ENCODE results near the gene SORCS2. TPM values are rescaled to one million over a fixed set of nuclear protein-coding genes. Genes with fewer than 3 reads are reported as not detected.

The SORCS2 gene
- total RNA-seq, 1 donor from 2014 or later = not detected

DNA sequence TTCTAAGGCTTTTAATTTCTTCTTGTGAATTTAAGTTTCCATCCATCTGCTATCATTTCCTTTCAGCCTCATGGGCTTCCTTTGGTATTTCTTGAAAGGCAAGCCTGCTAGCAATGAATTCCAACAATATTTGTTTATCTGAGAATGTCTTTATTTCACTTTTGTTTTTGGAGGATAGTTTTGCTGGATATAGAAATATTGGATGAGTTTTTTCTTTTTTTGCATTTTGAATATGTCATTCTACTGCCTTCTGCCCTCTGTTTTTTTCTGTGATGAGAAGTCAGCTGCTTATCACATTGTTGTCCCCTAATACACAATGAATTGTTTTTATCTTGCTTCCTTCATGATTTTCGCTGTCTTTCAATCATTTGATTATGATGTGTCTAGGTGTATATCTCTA, 13.2 kb upstream of the SORCS2 start:
- H3K4me1 Mint-ChIP-seq = no peaks in the 10 kb centered on the region

DNA sequence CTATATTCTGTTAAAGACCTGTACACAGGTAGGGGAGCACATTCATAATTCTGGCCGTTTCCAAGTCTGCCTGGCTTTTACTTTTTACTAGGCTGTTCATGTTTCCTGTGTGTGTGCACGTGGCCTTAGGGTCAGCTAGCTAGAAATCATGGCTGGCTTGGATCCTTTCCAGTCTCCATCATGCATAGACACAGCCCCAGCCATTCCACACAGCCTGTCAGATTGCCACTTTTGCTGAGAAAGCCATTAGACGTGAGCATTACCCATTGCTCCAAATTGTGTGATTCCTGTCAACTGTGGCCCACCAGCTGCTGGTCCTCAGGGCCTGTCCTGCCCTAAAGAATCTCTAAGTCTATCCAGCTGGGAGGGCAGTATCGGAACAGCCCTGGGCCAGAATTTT, 11.4 kb upstream of the SORCS2 start:
- no peaks in the 10 kb centered on the region for H3K36me3 Mint-ChIP-seq (ENCODE audit: low read depth)
- peaks cover 5% of the 10 kb centered on the region for H3K9me3 Mint-ChIP-seq

More for the DNA sequence above, 13.2 kb upstream of the SORCS2 start:
- peaks cover 5% of the 10 kb centered on the region for H3K9me3 Mint-ChIP-seq
- H3K4me3 Mint-ChIP-seq = no peak overlapping the region
- POLR2A ChIA-PET = no interaction called here
- no peak for DNase-seq
- no peak overlapping the region for H3K27ac Mint-ChIP-seq
- no peaks in the 10 kb centered on the region for H3K36me3 Mint-ChIP-seq (ENCODE audit: low read depth)
- CTCF ChIA-PET = no interaction called here
- TF ChIP-seq, protein P1, sequence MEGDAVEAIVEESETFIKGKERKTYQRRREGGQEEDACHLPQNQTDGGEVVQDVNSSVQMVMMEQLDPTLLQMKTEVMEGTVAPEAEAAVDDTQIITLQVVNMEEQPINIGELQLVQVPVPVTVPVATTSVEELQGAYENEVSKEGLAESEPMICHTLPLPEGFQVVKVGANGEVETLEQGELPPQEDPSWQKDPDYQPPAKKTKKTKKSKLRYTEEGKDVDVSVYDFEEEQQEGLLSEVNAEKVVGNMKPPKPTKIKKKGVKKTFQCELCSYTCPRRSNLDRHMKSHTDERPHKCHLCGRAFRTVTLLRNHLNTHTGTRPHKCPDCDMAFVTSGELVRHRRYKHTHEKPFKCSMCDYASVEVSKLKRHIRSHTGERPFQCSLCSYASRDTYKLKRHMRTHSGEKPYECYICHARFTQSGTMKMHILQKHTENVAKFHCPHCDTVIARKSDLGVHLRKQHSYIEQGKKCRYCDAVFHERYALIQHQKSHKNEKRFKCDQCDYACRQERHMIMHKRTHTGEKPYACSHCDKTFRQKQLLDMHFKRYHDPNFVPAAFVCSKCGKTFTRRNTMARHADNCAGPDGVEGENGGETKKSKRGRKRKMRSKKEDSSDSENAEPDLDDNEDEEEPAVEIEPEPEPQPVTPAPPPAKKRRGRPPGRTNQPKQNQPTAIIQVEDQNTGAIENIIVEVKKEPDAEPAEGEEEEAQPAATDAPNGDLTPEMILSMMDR (IDR thresholded peaks at IDR 0.05) = no peak
- ATAC-seq (ENCODE audit: low read depth) = no peak
- H3K27me3 Mint-ChIP-seq = no peaks in the 10 kb centered on the region
- intact Hi-C loops (cut with micrococcal nuclease) = no loop called here

DNA sequence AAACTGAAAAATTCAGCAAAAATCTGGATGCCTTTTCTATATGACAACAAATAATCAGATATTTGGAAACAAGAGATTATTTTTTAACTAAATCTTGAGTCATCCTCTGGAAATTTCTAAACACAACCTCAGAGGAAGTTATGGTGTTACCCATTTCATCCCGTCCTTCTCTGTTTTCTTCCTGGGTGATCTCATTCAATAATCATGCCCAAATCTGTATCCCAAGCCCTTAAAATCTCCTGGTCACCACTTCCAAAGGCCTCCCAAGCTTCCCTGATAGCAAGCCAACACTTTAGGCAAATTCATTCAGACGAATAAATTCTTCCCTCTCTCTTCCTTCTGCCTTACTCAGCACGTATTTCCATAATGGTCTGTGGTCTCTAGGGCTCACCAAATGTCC, 9.7 kb upstream of the SORCS2 start:
- intact Hi-C loops (cut with micrococcal nuclease) = no loop called here
- no peak for DNase-seq
- Mint-ChIP-seq H3K27me3 (peaks cover 9% of the 10 kb centered on the region), H3K36me3 (ENCODE audit: low read depth) (no peaks in the 10 kb centered on the region), H3K27ac (no peak overlapping the region), H3K9me3 (peaks cover 5% of the 10 kb centered on the region), H3K4me3 (no peak overlapping the region), H3K4me1 (no peaks in the 10 kb centered on the region)
- TF ChIP-seq, protein P1 (IDR thresholded peaks at IDR 0.05) = no peak
- ChIA-PET POLR2A (no interaction called here), CTCF (no interaction called here)
- ATAC-seq (ENCODE audit: low read depth) = no peak

More for the DNA sequence above, 11.4 kb upstream of the SORCS2 start:
- ChIA-PET POLR2A (no interaction called here), CTCF (no interaction called here)
- no peak overlapping the region for H3K4me3 Mint-ChIP-seq
- H3K27me3 Mint-ChIP-seq = no peaks in the 10 kb centered on the region
- ATAC-seq (ENCODE audit: low read depth) (no peak), DNase-seq (no peak)
- H3K27ac Mint-ChIP-seq = no peak overlapping the region
- intact Hi-C loops (cut with micrococcal nuclease) = no loop called here
- no peaks in the 10 kb centered on the region for H3K4me1 Mint-ChIP-seq
- TF ChIP-seq, protein P1 (IDR thresholded peaks at IDR 0.05) = no peak

DNA sequence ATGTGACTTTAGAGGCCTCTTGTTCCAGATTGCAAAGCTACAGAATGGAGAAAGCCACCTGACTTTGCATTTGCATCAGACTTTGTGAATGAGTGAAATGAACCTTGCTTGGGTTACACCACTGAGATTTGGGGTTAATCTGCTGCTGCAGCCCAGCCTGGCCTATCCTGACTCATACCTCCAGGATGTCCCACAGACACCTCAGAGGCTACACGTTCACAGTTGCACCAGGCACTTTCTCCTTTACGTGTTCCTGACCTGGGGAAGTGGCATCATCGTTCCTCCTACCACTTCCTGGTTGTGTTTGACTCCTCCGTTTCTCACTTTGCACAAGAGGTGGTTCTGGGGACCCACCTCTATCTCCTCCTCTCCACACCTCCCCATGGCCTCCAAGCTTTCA, 9.2 kb upstream of the SORCS2 start:
- ATAC-seq (ENCODE audit: low read depth) = no peak
- intact Hi-C loops (cut with micrococcal nuclease) = no loop called here
- peaks cover 5% of the 10 kb centered on the region for H3K9me3 Mint-ChIP-seq
- H3K36me3 Mint-ChIP-seq (ENCODE audit: low read depth) = no peaks in the 10 kb centered on the region
- peaks cover 9% of the 10 kb centered on the region for H3K27me3 Mint-ChIP-seq
- no peaks in the 10 kb centered on the region for H3K4me1 Mint-ChIP-seq
- TF ChIP-seq, protein P1 (IDR thresholded peaks at IDR 0.05) = no peak
- ChIA-PET CTCF (no interaction called here), POLR2A (no interaction called here)
- DNase-seq = no peak
- H3K4me3 Mint-ChIP-seq = no peak overlapping the region
- H3K27ac Mint-ChIP-seq = no peak overlapping the region

DNA sequence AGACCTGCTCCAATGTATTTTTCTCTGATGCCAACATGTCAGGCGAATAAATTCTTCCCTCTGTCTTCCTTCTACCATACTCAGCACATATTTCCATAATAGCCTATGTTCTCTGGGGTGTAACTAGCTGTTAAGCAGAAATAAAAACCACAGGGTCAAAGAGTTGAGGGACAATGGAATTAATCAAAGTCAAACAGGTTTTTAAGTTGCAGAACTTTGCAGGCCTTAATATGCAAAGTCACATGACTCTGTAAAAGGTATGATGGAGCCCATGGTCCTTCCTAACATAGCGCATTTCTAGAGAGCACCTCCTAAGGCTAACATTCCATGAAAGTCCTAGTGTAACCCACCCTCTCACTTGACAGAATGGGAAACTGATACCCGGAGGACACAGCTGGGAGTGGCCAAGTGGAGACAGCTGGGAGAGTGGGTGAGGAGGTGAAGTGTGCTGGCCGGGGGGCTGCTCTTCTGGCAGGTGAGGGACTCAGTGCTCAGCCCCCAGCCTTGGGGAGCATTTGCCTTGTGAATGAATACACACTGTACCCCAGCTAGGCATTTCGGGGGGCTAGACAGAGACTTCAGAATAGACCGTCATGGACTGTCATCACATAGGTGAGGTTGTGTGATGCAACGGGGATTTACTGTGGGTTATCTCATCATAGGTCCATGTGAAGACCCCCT, 8.4 kb upstream of the SORCS2 start:
- TF ChIP-seq, protein P1 (IDR thresholded peaks at IDR 0.05) = no peak
- intact Hi-C loops (cut with micrococcal nuclease) = no loop called here
- DNase-seq (no peak), ATAC-seq (ENCODE audit: low read depth) (no peak)
- Mint-ChIP-seq H3K27me3 (peaks cover 11% of the 10 kb centered on the region), H3K9me3 (peaks cover 5% of the 10 kb centered on the region), H3K27ac (no peak overlapping the region), H3K36me3 (ENCODE audit: low read depth) (no peaks in the 10 kb centered on the region), H3K4me3 (no peak overlapping the region), H3K4me1 (no peaks in the 10 kb centered on the region)
- ChIA-PET POLR2A (no interaction called here), CTCF (no interaction called here)

All from activated B cell treated with CpG ODN at 0.5 μM for 24 hours (primary cell).